Inflammatory macrophage treated with lipopolysaccharide for 4 hours (primary cell): Measurements from ENCODE around the gene ZNF330.
"Not testable (repeated sequence)": the region's sequence is repeated elsewhere in the genome, so short reads cannot be mapped to it uniquely, and the experiment has no call there.

Source experiments
- DNase-seq: peaks from one replicate; pipeline ENCODE4 v3.0.0-alpha.2; 2020

Gene ZNF330

GRCh38 chr4:141220691-141221659 is at the start of gene ZNF330:
Gene ZNF330 (plus strand): TSS chr4:141220895. CDS start chr4:141222372, 1,477 bp downstream.
- DNase-seq = peak; percentile 87

DNA sequence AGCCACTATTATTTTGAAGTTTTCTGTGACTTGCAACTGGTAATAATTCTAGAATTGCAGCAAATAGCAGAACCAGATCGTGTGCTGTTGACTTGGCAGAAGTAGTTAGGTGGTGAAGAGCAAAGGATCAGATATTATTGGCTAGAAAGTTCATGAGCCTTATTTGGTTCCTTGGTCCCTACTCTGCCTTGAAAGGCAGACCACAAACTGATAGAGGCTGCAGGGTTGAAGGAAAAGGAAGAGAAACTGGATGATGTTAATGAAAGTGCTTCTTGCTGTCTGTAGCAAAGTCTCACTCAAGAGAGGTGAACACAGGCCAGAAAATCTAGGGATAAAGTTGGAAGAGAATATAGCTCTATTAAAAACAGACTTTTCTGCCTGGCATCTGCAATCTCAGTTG is 46.2 kb upstream of the ZNF330 start:
- peak; percentile 6 for DNase-seq

- DNase-seq = no peak
Observed at GRCh38 chr4:141177171-141177570, 43.5 kb upstream of the ZNF330 start.

DNA sequence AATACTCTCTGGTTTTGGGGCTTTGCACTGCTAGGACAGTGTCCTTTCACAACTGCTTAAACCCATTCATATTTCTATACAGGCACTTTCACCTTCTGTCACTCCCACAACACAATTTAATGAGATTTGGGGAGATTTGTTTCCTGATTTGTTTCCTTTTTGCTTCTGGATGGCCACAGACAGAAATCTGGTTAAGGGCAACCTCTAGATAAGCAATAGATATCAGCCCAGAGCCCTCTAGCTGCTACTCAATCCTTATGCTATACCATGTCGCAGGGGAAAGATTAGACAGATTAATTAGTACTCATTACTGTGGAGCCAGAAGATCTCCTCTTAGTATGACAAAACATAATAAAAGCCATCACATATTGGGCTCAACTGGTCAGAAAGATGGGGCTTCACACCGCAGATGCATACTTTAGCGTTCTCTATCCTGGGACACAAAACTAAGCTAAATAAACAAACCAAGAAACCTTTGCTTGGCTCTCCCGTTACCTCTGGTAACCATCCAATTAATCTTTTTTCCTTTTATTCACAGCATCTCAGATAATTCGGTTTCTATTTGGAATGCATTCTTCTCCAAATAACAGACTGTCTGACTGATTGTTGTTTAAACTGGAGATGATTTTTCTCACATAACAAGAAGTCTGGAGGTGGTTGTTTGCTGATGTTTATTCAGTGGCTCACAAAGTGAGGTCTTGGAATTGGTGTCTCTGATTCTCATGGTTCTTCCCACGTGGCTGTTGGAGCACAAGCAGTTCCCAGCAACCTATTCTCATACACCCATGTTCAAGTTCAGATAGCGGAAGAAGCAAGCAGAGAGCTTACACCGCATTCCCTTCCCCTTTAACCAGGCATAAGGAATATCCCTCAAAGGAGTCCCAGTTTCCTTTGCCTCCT is 41.0 kb upstream of the ZNF330 start:
- DNase-seq = no peak

DNA sequence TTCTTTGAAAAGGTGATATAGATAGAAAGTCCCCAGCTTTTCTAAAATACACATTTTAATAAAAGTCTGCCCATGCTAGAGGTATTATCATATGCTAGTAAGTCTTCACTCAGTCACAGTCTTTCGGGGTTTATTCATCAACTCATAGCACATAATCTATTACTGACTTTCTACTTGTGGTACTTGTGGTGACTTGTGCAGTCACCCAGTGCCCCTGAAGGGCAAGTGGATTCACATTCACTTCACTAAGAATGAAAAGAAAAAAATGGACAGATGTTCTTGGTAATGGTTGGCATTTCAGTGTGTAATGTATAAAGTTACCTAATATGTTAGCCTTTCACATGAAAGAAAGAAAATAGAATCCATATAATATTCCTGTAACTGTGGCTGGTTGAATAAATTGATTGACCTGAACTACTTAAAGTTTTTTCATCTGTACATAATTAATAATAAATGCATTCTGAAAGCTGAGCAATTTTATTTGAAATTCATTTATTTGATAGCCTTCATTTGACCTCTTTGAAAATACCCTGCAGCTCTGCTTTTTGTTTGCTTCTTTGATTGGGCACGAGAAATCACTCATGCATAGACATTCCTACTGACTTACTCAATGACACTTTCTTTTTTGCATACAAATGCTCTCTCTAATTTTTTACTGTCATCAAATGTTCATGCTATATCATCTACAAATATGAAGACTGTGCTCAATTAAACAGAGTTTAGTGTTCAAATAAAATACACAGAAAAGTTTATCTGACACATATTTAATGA is 39.5 kb upstream of the ZNF330 start:
- DNase-seq = no peak

GRCh38 chr4:141183491-141183890 is 37.2 kb upstream of the ZNF330 start:
- DNase-seq = not testable (repeated sequence)

DNA sequence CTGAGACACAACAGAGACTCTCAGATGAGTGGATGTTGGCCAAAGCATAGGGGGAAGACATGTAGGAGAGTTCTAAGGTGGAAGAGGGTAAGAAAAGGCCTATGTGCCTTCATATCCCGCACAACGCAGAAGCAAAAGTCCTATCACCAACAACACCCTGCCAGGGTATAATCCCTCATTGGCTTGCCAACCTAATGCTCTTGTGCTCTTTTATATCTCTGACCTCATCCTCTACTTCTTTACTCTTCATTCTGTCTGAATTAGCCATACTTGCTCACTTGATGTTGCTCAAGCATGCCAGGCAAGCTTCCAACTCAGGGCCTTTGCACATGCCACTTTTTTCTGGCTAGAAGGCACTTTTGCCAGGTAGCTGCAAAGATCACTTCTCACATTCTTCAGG is 28.1 kb upstream of the ZNF330 start:
- no peak for DNase-seq

GRCh38 chr4:141193516-141194034 is 27.1 kb upstream of the ZNF330 start:
- DNase-seq = no peak

DNA sequence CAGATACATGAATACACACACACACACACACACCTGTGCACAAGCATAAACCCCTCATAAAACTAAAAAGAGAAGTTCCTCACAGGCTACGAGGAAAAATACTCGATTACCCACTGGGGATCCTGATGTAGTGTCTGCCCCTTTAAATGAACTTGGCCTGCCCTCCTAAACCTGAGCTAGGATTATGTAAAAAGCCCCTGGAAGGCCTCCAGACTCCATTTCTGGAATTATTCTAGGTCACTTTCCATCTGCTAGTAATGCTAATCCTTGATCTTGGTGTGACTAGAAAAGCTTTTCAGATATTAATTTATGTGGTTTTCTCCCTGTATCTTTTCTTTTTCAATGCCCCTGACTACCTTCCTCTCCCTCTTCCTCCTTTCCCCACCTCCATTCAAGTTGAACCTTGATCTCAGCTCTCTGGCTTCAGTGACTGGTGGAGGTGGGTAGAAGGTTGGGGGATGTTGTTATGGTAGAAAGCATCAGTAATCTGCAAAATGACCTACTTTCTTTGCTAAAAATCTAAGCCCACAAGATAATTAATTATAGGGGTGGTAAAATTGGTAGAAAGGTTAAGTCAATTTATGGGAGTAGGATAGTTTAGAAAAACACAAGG is 25.5 kb upstream of the ZNF330 start:
- DNase-seq = no peak

DNA sequence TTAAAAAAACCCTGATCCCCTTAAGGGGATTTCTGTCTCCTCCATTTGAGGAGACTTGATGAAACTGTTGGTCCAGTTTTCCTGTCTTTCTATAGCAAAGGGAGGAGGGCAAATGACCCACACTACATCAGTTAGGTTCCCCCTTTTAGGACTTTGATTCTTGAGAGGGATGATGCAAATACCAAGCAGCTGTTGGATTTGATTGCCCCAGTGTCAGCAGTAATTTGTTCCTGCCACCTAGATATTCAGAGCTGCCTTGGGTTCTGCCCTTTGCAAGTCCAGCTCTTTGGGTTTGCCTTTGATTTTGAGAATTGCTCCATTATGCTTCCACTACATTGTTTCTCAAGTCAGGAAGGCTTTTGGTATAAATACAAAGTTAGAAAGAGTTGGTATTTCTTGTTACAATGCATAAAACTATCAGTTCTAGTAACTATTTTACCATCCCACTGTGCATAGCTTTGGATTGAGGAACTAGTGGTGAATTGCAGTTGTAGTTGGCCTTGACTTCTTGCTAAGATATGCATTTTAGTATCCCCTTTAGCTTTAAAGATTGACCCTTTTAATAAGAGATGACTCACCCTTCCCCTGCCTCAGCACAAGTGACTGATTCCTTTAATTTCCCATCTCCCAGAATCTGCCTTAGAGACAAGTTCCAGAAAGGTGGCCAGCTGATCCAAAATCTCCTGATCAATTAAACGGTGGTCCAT is 24.3 kb upstream of the ZNF330 start:
- no peak for DNase-seq

DNA sequence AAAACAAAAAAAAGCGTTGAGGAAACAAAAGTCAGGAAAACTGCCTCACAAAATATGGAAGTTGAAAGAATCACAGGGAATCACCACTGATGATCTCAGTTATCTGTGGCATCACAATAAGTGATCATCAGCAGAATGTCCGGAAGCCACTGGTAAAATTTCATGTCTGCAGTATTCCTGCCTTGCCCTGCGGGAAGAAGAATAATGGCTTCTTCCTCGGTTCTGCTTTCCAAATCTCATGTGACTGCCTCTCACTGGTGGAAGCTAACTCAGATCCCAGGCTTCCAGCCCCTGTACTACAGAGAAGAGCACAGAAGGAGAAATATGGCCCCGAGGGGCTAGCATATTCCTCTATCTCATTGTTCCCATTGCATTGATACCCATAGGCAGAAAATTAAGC is 12.7 kb upstream of the ZNF330 start:
- no peak for DNase-seq

- no peak for DNase-seq
Observed at GRCh38 chr4:141210168-141210567, 10.5 kb upstream of the ZNF330 start.

DNA sequence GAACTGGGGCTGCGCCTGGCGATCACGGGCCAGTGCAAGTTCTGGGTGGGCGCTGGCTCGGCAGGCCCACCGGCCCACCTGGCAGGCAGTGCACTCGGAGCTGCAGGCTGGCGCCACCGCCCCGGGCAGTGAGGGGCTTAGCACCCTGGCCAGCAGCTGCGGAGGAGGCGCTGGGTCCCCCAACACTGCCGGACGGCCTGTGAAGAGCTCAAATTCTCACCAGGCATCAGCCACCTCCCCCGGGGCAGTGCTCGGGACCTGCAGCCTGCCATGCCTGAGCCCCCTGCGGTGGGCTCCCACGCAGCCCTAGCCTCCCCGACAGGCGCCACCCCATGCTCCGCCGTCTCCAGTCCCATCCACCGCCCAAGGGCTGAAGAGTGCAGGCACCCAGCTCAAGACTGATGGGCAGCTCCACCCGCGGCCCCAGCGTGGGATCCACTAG is 7.1 kb upstream of the ZNF330 start:
- DNase-seq = no peak

GRCh38 chr4:141215030-141215429 is 5.7 kb upstream of the ZNF330 start:
- DNase-seq = no peak

DNA sequence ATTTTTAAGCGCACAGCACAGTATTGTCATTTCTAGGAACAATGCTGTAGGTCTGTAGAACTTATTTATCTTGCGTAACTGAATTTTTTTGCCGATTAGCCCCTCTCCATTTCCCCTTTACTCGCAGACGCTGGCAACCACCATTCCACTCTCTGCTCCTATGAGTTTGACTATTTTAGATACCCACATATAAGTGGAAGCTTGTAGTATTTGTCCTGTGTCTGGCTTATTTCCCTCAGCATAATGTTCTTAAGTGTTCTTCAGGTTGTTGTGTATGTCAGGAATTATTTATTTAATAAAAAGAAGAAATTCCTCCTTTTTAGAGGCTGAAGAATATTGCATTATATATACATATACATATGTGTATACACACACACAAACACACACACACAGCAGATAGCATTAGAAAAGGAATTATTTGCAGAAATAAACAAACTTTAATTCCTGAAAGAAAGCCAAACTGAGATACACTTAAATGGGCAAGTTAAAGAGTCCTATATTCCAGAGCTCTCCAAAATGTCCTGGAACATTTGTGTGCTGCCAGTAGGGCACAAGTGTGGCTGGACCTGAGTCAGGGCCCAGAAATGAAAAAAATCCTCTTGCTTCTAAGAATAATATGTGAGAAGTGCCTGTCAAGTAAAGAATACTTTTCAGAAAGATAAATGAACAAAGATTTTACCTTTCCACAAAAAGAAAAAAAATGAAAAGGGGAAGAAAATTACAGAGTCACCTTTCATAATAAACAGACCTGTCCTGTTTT is 4.5 kb upstream of the ZNF330 start:
- DNase-seq = no peak

DNA sequence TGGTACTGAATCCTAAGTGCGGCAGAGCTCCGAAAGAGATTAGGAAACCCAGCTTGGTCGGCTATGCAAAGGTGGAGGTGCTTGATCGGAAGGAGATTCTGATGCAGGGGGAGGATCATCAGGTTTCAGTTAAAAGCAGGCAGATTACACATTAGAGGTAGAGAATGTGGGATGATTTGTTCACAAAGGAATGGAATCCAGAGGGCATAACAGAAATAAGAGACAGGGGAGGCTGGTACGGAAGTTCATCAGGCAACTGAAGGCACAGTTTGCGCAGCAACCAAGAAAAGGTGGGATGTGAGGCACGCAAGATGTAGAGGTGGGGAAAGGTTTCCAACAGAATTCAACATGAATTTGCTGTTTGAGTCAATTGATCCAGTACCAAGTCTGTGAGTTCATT is 424 bp upstream of the ZNF330 start:
- no peak for DNase-seq

DNA sequence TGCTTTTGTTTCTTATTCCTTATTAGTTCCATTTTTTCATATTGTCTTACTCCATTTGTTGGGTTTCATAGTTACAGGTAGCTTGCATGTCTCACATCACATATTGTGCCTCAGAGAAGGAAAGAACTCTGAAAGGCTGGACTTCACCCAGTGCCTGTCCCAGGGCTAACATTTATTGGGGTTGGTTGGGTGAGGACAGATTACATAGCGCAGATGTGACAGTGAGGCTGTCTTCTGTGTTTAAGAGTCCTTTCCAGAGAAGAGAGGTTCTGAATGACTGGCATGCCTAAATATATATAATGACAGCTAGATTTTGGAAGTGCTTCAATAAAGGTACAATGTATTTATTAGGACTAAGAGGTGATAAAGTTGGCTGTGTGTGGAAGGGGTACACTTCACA is 2.7 kb downstream of the ZNF330 start:
- DNase-seq = no peak

GRCh38 chr4:141227280-141227679 is 6.6 kb downstream of the ZNF330 start:
- not testable (repeated sequence) for DNase-seq

DNA sequence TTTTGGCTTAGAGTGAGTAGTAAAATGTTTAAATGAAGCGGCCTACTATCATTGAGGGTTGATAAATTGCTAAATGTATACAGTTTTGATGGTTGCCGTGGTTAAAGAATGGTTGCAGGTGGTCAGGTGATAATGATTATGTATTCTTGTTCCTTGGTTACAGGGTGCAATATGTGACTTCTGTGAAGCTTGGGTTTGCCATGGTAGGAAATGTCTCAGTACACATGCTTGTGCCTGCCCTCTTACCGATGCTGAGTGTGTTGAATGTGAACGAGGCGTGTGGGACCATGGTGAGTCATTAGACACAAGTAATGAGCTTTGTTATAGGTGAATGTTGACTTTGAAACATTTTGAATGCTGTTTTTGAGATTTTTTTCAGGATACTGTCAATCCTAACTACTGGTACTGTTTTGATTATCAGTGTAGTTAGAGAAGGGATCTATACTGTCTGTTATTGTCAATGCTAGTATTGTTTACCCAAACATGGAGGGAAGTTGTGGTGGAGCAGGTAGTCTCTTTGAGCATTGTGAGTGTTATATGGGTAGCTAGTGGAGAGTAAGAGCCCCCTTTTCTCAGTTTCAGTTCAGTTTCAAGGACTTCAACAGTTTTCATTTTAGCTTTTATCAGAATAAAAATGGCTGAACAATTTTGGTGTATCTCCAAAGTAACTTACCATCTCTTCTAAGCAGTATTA is 8.9 kb downstream of the ZNF330 start:
- DNase-seq = no peak

DNA sequence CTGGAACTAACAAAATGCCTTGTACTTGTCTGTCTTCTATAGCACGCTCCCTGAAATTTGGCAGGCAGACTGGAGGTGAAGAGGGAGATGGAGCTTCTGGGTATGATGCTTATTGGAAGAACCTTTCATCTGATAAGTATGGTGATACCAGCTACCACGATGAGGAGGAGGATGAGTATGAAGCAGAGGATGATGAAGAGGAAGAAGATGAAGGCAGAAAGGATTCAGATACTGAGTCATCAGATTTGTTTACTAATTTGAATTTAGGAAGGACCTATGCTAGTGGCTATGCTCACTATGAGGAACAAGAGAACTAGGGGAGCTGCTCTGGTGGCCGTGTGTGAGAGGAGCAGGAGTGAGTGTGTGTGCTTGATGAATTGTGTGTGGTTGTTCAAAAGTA is 13.0 kb downstream of the ZNF330 start:
- DNase-seq = no peak
